Activated CD8-positive, alpha-beta memory T cell treated with anti-CD3 and anti-CD28 coated beads, Interleukin-2, amount 10 ng/mL, durations not matched to agents 7 days and 5 days (primary cell): ENCODE results near the gene AUH. TPM values are rescaled to one million over a fixed set of nuclear protein-coding genes. Genes with fewer than 3 reads are reported as not detected.
"Not testable (repeated sequence)": the region's sequence is repeated elsewhere in the genome, so short reads cannot be mapped to it uniquely, and the experiment has no call there.

ENCODE experiments used
- ATAC-seq: fragments of 150-1000 bp; cut with Tn5 transposase; one replicate; pipeline ENCODE4 v1.10.0; 2021; ENCODE audit warnings: moderate library complexity
- CTCF ChIA-PET: fragments of 350-600 bp; sonication (Branson Sonifier 250); formaldehyde crosslinking; loops from one replicate; lab custom pipeline; 2021; ENCODE audit warnings: antibody characterized with exemption; lab: Charles Lee
- DNase-seq: peaks from one replicate; pipeline ENCODE4 v3.0.0-alpha.2; 2020
- H3K27ac Mint-ChIP-seq: one replicate; pipeline ENCODE4 v1.8.0; 2021; ENCODE audit warnings: mild to moderate bottlenecking, mixed read lengths
- H3K27me3 Mint-ChIP-seq: one replicate; pipeline ENCODE4 v1.8.0; 2021; ENCODE audit warnings: mixed read lengths
- H3K36me3 Mint-ChIP-seq: one replicate; pipeline ENCODE4 v1.8.0; 2021; ENCODE audit warnings: mild to moderate bottlenecking, mixed read lengths
- H3K4me1 Mint-ChIP-seq: one replicate; pipeline ENCODE4 v1.8.0; 2021; ENCODE audit warnings: mixed read lengths
- H3K4me3 Mint-ChIP-seq: one replicate; pipeline ENCODE4 v1.8.0; 2021; ENCODE audit warnings: mild to moderate bottlenecking, moderate library complexity, mixed read lengths
- H3K9me3 Mint-ChIP-seq: one replicate; pipeline ENCODE4 v1.8.0; 2022; ENCODE audit warnings: low read depth, mixed read lengths
- total RNA-seq, 2 experiments: library from RNA; stranded (reverse); gene quantifications; one replicate each; pipeline ENCODE4 v1.2.3, GENCODE V29; 2021

The AUH gene
- total RNA-seq, 2 experiments from 2014 or later: 33.5 to 36.1 TPM

GRCh38 chr9:91202736-91203283, 158.9 kb downstream of the AUH start:
- H3K9me3 Mint-ChIP-seq: peaks cover 29% of the 10 kb centered on the region
- CTCF ChIA-PET: interaction anchor here (0.7 to 0.9 kb wide), 3 partner anchors 50 to 113 kb away, joined by 3 read pairs; no protein-coding TSS in a partner anchor
- peaks cover 59% of the 10 kb centered on the region for H3K36me3 Mint-ChIP-seq
- H3K4me1 Mint-ChIP-seq: peaks cover 36% of the 10 kb centered on the region
- H3K27ac Mint-ChIP-seq: no peak overlapping the region
- no peaks in the 10 kb centered on the region for H3K27me3 Mint-ChIP-seq
- DNase-seq (no peak), ATAC-seq (no peak)
- H3K4me3 Mint-ChIP-seq: no peak overlapping the region

GRCh38 chr9:91200692-91201336, 160.9 kb downstream of the AUH start:
- H3K4me3 Mint-ChIP-seq: no peak overlapping the region
- ATAC-seq (no peak), DNase-seq (no peak)
- CTCF ChIA-PET: interaction anchor here (1.2 kb wide), 1 partner anchor 223 kb away, joined by 3 read pairs; the partner anchor contains the start of gene NFIL3
- H3K9me3 Mint-ChIP-seq: peaks cover 29% of the 10 kb centered on the region
- no peak overlapping the region for H3K27ac Mint-ChIP-seq
- no peaks in the 10 kb centered on the region for H3K27me3 Mint-ChIP-seq
- H3K4me1 Mint-ChIP-seq: peaks cover 34% of the 10 kb centered on the region
- peaks cover 66% of the 10 kb centered on the region for H3K36me3 Mint-ChIP-seq

- DNase-seq (no peak), ATAC-seq (no peak)
- H3K9me3 Mint-ChIP-seq: peaks cover 29% of the 10 kb centered on the region
- no peak overlapping the region for H3K27ac Mint-ChIP-seq
- H3K27me3 Mint-ChIP-seq: no peaks in the 10 kb centered on the region
- CTCF ChIA-PET: interaction anchor here (1.2 to 2.0 kb wide), 3 partner anchors 8 to 224 kb away, joined by 3 to 7 read pairs (median 3); partner anchors contain the start of gene NFIL3
- peaks cover 43% of the 10 kb centered on the region for H3K4me1 Mint-ChIP-seq
- peaks cover 65% of the 10 kb centered on the region for H3K36me3 Mint-ChIP-seq
- H3K4me3 Mint-ChIP-seq: no peak overlapping the region
Observed at GRCh38 chr9:91199739-91200497, 161.8 kb downstream of the AUH start.

GRCh38 chr9:91198881-91199280, 162.8 kb downstream of the AUH start:
- Mint-ChIP-seq H3K9me3 (peaks cover 28% of the 10 kb centered on the region), H3K4me1 (peaks cover 53% of the 10 kb centered on the region), H3K36me3 (peaks cover 59% of the 10 kb centered on the region)
- ATAC-seq, H3K27ac Mint-ChIP-seq, H3K27me3 Mint-ChIP-seq, H3K4me3 Mint-ChIP-seq, DNase-seq: not testable (repeated sequence)
- CTCF ChIA-PET: interaction anchor here (1.2 to 2.0 kb wide), 5 partner anchors 9 to 227 kb away, joined by 3 to 7 read pairs (median 3); no protein-coding TSS in a partner anchor

- Mint-ChIP-seq H3K4me1 (peaks cover 57% of the 10 kb centered on the region), H3K27ac (no peak overlapping the region)
Observed at GRCh38 chr9:91198405-91198804, 163.3 kb downstream of the AUH start.

GRCh38 chr9:91197232-91198181, 164.2 kb downstream of the AUH start:
- CTCF ChIA-PET: interaction anchor here (1.4 to 2.0 kb wide), 3 partner anchors 10 to 229 kb away, joined by 3 to 6 read pairs (median 4); no protein-coding TSS in a partner anchor
- ATAC-seq (no peak), DNase-seq (no peak)
- no peak overlapping the region for H3K27ac Mint-ChIP-seq
- H3K9me3 Mint-ChIP-seq: peaks cover 20% of the 10 kb centered on the region
- H3K4me1 Mint-ChIP-seq: peaks cover 64% of the 10 kb centered on the region
- no peak overlapping the region for H3K4me3 Mint-ChIP-seq
- peaks cover 52% of the 10 kb centered on the region for H3K36me3 Mint-ChIP-seq
- H3K27me3 Mint-ChIP-seq: no peaks in the 10 kb centered on the region

More at GRCh38 chr9:91198405-91198804, 163.3 kb downstream of the AUH start:
- H3K4me3 Mint-ChIP-seq: no peak overlapping the region
- no peaks in the 10 kb centered on the region for H3K27me3 Mint-ChIP-seq
- no peak for ATAC-seq
- peaks cover 58% of the 10 kb centered on the region for H3K36me3 Mint-ChIP-seq
- peaks cover 28% of the 10 kb centered on the region for H3K9me3 Mint-ChIP-seq
- CTCF ChIA-PET: interaction anchor here (1.2 to 2.0 kb wide), 4 partner anchors 10 to 228 kb away, joined by 3 to 7 read pairs (median 4); no protein-coding TSS in a partner anchor
- DNase-seq: no peak

GRCh38 chr9:91196103-91196950, 165.4 kb downstream of the AUH start:
- CTCF ChIA-PET: interaction anchor here (2.0 kb wide), 1 partner anchor 12 kb away, joined by 6 read pairs; no protein-coding TSS in a partner anchor
- Mint-ChIP-seq H3K4me3 (no peak overlapping the region), H3K9me3 (peaks cover 10% of the 10 kb centered on the region), H3K36me3 (peaks cover 42% of the 10 kb centered on the region), H3K27me3 (no peaks in the 10 kb centered on the region), H3K27ac (no peak overlapping the region), H3K4me1 (peaks cover 76% of the 10 kb centered on the region)
- ATAC-seq: no peak
- no peak for DNase-seq

- no peaks in the 10 kb centered on the region for H3K27me3 Mint-ChIP-seq
- peaks cover 7% of the 10 kb centered on the region for H3K9me3 Mint-ChIP-seq
- DNase-seq: no peak
- ATAC-seq: no peak
- no peak overlapping the region for H3K27ac Mint-ChIP-seq
- CTCF ChIA-PET: interaction anchor here (1.0 to 2.0 kb wide), 3 partner anchors 13 to 27 kb away, joined by 3 to 6 read pairs (median 3); no protein-coding TSS in a partner anchor
- H3K4me3 Mint-ChIP-seq: no peak overlapping the region
- peaks cover 35% of the 10 kb centered on the region for H3K36me3 Mint-ChIP-seq
- peaks cover 81% of the 10 kb centered on the region for H3K4me1 Mint-ChIP-seq
Observed at GRCh38 chr9:91195372-91196012, 166.2 kb downstream of the AUH start.

- Mint-ChIP-seq H3K4me1 (peaks cover 71% of the 10 kb centered on the region), H3K27me3 (no peaks in the 10 kb centered on the region), H3K4me3 (peak overlapping the region; percentile 69), H3K27ac (peak overlapping the region; percentile 98), H3K9me3 (peaks cover 7% of the 10 kb centered on the region), H3K36me3 (peaks cover 29% of the 10 kb centered on the region)
- ATAC-seq (peak; percentile 72), DNase-seq (peak; percentile 93)
- CTCF ChIA-PET: interaction anchor here (0.9 to 3.9 kb wide), 9 partner anchors 11 to 279 kb away, joined by 3 to 20 read pairs (median 5); no protein-coding TSS in a partner anchor
Observed at GRCh38 chr9:91193658-91194391, 167.9 kb downstream of the AUH start.

GRCh38 chr9:91193087-91193657, 168.5 kb downstream of the AUH start:
- Mint-ChIP-seq H3K4me3 (peak overlapping the region; percentile 69), H3K27ac (peak overlapping the region; percentile 98), H3K36me3 (peaks cover 29% of the 10 kb centered on the region), H3K4me1 (peaks cover 66% of the 10 kb centered on the region), H3K27me3 (no peaks in the 10 kb centered on the region), H3K9me3 (peaks cover 6% of the 10 kb centered on the region)
- CTCF ChIA-PET: interaction anchor here (0.9 to 3.9 kb wide), 15 partner anchors 9 to 278 kb away, joined by 3 to 20 read pairs (median 5); no protein-coding TSS in a partner anchor
- peak; percentile 86 for DNase-seq
- ATAC-seq: peak; percentile 66
